ENCODE results near the gene ADM2. TPM values are rescaled to one million over a fixed set of nuclear protein-coding genes. Genes with fewer than 3 reads are reported as not detected.

Gene ADM2
- total RNA-seq, 1 experiment from 2014 or later, result 10.5 TPM

- intact Hi-C loops (cut with micrococcal nuclease; ENCODE audit: unreplicated experiment), result no loop called here
- POLR2A ChIA-PET (ENCODE audit: unreplicated experiment), result no interaction called here
- no TSS peak for BruUV-seq (replicated peaks)
Measured at GRCh38 chr22:50439314-50439870, 42.0 kb upstream of the ADM2 start.

GRCh38 chr22:50439871-50440331, 41.4 kb upstream of the ADM2 start:
- H3F3A ChIP-seq (ENCODE audit: insufficient read depth, low read depth), result peaks cover 32% of the 10 kb centered on the region
- H3K4me2 ChIP-seq, result no peak overlapping the region
- BruUV-seq (replicated peaks), result no TSS peak
- no peaks in the 10 kb centered on the region for H3K27me3 ChIP-seq (ENCODE audit: insufficient read depth, low read depth)
- H3K36me3 ChIP-seq (ENCODE audit: low read depth), result peaks cover 21% of the 10 kb centered on the region; the same call in 1 of the 2 replicates
- CTCF ChIA-PET, result no interaction called here
- intact Hi-C loops (cut with micrococcal nuclease; ENCODE audit: unreplicated experiment), result loop anchor here (5.0 kb wide), 1 partner anchor 57 kb away; no protein-coding TSS in a partner anchor
- no peak overlapping the region for H2AFZ ChIP-seq
- POLR2A ChIA-PET (ENCODE audit: unreplicated experiment), result no interaction called here
- H3K79me2 ChIP-seq (ENCODE audit: low read depth), result no peaks in the 10 kb centered on the region
- H3K4me3 ChIP-seq, result no peak overlapping the region
- no peak overlapping the region for H3K27ac ChIP-seq
- no peak for TF ChIP-seq EZH2 (IDR thresholded peaks at IDR 0.05; ENCODE audit: low read depth)
- no peak for TF ChIP-seq CTCF (conservative IDR thresholded peaks at IDR 0.05)
- no peak for DNase-seq
- H4K20me1 ChIP-seq (ENCODE audit: insufficient read depth), result peaks cover 36% of the 10 kb centered on the region
- no peaks in the 10 kb centered on the region for H3K9me2 ChIP-seq (ENCODE audit: insufficient read depth)
- H3K9me3 ChIP-seq (ENCODE audit: insufficient read depth, low read depth), result no peaks in the 10 kb centered on the region
- peaks cover 11% of the 10 kb centered on the region for H3K4me1 ChIP-seq (replicated peaks; ENCODE audit: insufficient read depth)

More at GRCh38 chr22:50439314-50439870, 42.0 kb upstream of the ADM2 start:
- peaks cover 6% of the 10 kb centered on the region for H3K4me1 ChIP-seq (replicated peaks; ENCODE audit: insufficient read depth)
- no peak for TF ChIP-seq CTCF (conservative IDR thresholded peaks at IDR 0.05)
- no peak for TF ChIP-seq EZH2 (IDR thresholded peaks at IDR 0.05; ENCODE audit: low read depth)
- CTCF ChIA-PET, result no interaction called here
- DNase-seq, result no peak
- no peak overlapping the region for H3K4me3 ChIP-seq
- no peak overlapping the region for H2AFZ ChIP-seq
- H3K4me2 ChIP-seq, result no peak overlapping the region
- peaks cover 27% of the 10 kb centered on the region; the same call in 1 of the 2 replicates for H3F3A ChIP-seq (ENCODE audit: insufficient read depth, low read depth)
- no peaks in the 10 kb centered on the region for H3K79me2 ChIP-seq (ENCODE audit: low read depth)
- H3K27ac ChIP-seq, result no peak overlapping the region
- no peaks in the 10 kb centered on the region for H3K9me3 ChIP-seq (ENCODE audit: insufficient read depth, low read depth)
- peaks cover 19% of the 10 kb centered on the region; the same call in 1 of the 2 replicates for H3K36me3 ChIP-seq (ENCODE audit: low read depth)
- peaks cover 31% of the 10 kb centered on the region for H4K20me1 ChIP-seq (ENCODE audit: insufficient read depth)
- no peaks in the 10 kb centered on the region for H3K27me3 ChIP-seq (ENCODE audit: insufficient read depth, low read depth)
- H3K9me2 ChIP-seq (ENCODE audit: insufficient read depth), result no peaks in the 10 kb centered on the region

- Histone ChIP-seq H2AFZ (no peak overlapping the region), H3K27ac (no peak overlapping the region), H3F3A (ENCODE audit: insufficient read depth, low read depth) (peaks cover 40% of the 10 kb centered on the region), H3K27me3 (ENCODE audit: insufficient read depth, low read depth) (no peaks in the 10 kb centered on the region), H3K9me2 (ENCODE audit: insufficient read depth) (no peaks in the 10 kb centered on the region), H3K4me3 (no peak overlapping the region), H3K4me1 (replicated peaks; ENCODE audit: insufficient read depth) (peaks cover 14% of the 10 kb centered on the region), H3K9me3 (ENCODE audit: insufficient read depth, low read depth) (no peaks in the 10 kb centered on the region), H4K20me1 (ENCODE audit: insufficient read depth) (peaks cover 44% of the 10 kb centered on the region), H3K36me3 (ENCODE audit: low read depth) (peaks cover 23% of the 10 kb centered on the region; the same call in 1 of the 2 replicates), H3K79me2 (ENCODE audit: low read depth) (no peaks in the 10 kb centered on the region), H3K4me2 (no peak overlapping the region)
- POLR2A ChIA-PET (ENCODE audit: unreplicated experiment), result no interaction called here
- BruUV-seq (replicated peaks), result no TSS peak
- no peak for DNase-seq
- intact Hi-C loops (cut with micrococcal nuclease; ENCODE audit: unreplicated experiment), result loop anchor here (5.0 kb wide), 1 partner anchor 57 kb away; no protein-coding TSS in a partner anchor
- TF ChIP-seq CTCF (conservative IDR thresholded peaks at IDR 0.05), result no peak
- no peak for TF ChIP-seq EZH2 (IDR thresholded peaks at IDR 0.05; ENCODE audit: low read depth)
- CTCF ChIA-PET, result no interaction called here
Measured at GRCh38 chr22:50440544-50441249, 40.6 kb upstream of the ADM2 start.
